Measurements from ENCODE around the gene PHACTR2.

DNA sequence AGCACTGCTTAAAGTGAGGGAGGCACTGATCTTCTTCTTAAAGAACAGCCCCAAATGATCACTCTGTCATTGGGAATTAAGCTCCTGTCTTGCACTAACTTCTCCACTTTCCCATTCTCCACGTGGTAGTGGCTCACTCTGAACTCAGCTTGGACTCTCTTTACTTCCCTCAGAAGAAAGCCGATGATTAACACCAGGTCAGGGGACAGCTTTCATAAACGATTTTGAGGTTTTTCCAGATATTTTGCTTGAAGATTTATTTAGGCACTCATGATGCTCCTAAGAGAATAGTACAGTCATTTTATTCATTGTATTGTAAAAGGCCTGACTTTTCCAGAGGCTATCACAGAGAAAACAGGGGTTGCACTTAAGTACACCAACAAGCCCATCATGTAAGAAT, 84.4 kb downstream of the PHACTR2 start:
- TF ChIP-seq EP300 (IDR thresholded peaks at IDR 0.05) (no peak), POLR2A (IDR thresholded peaks at IDR 0.05) (no peak)
- TF ChIP-seq, protein P1, sequence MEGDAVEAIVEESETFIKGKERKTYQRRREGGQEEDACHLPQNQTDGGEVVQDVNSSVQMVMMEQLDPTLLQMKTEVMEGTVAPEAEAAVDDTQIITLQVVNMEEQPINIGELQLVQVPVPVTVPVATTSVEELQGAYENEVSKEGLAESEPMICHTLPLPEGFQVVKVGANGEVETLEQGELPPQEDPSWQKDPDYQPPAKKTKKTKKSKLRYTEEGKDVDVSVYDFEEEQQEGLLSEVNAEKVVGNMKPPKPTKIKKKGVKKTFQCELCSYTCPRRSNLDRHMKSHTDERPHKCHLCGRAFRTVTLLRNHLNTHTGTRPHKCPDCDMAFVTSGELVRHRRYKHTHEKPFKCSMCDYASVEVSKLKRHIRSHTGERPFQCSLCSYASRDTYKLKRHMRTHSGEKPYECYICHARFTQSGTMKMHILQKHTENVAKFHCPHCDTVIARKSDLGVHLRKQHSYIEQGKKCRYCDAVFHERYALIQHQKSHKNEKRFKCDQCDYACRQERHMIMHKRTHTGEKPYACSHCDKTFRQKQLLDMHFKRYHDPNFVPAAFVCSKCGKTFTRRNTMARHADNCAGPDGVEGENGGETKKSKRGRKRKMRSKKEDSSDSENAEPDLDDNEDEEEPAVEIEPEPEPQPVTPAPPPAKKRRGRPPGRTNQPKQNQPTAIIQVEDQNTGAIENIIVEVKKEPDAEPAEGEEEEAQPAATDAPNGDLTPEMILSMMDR (IDR thresholded peaks at IDR 0.05): no peak

Measured in tibial nerve (tissue), 4 donors.